ENCODE measurements around the gene METTL1. TPM values are rescaled to one million over a fixed set of nuclear protein-coding genes. Genes with fewer than 3 reads are reported as not detected.
A peak's percentile ranks its signal among the peaks of the same experiment; 100 is the strongest.

METTL1 gene
- total RNA-seq, 1 donor, result 10.5 TPM

- DNase-seq (ENCODE audit: low read depth), result no peak
- TF ChIP-seq, protein P1, sequence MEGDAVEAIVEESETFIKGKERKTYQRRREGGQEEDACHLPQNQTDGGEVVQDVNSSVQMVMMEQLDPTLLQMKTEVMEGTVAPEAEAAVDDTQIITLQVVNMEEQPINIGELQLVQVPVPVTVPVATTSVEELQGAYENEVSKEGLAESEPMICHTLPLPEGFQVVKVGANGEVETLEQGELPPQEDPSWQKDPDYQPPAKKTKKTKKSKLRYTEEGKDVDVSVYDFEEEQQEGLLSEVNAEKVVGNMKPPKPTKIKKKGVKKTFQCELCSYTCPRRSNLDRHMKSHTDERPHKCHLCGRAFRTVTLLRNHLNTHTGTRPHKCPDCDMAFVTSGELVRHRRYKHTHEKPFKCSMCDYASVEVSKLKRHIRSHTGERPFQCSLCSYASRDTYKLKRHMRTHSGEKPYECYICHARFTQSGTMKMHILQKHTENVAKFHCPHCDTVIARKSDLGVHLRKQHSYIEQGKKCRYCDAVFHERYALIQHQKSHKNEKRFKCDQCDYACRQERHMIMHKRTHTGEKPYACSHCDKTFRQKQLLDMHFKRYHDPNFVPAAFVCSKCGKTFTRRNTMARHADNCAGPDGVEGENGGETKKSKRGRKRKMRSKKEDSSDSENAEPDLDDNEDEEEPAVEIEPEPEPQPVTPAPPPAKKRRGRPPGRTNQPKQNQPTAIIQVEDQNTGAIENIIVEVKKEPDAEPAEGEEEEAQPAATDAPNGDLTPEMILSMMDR (IDR thresholded peaks at IDR 0.05; ENCODE audit: insufficient read depth, low read length), result no peak
- no peak overlapping the region for H3K4me3 ChIP-seq (ENCODE audit: low read depth, low read length)
Measured at GRCh38 chr12:57763881-57764661, 7.8 kb downstream of the METTL1 start.

- TF ChIP-seq, protein P1 (IDR thresholded peaks at IDR 0.05; ENCODE audit: insufficient read depth, low read length), result no peak
- no peak for DNase-seq (ENCODE audit: low read depth)
- H3K4me3 ChIP-seq (ENCODE audit: low read depth, low read length), result no peak overlapping the region
Measured at GRCh38 chr12:57762463-57762862, 9.4 kb downstream of the METTL1 start.

DNA sequence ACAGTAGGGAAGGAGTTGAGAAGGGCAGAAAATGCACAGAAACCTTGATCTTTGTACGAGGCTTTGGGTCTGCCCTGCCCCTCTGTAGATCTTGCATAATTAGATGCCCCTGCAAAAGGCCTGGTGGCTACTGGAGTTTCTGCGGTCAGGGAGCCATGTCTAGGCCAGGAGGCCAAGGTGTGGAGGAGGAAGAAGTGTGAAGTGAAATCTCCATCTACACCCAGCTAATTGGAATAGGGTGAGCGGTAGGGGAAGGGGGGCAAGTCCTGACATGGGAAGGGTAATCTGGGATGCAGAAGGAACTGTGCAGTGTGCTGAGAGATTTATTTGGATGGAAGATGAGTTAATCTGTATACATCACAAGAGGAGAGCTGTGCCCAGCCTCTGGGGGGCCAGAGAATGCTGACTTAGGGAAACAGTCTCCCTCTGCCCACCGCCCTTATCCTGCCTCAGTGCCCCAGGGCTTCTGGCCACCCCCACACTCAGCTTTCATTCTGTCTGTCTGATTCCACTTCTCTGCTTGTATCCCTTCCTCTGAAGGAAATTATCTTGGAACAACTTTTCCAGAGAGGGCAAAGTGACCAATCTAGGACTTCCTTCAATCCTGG, 10.4 kb downstream of the METTL1 start:
- H3K4me3 ChIP-seq (ENCODE audit: low read depth, low read length), result no peak overlapping the region
- no peak for DNase-seq (ENCODE audit: low read depth)
- TF ChIP-seq, protein P1 (IDR thresholded peaks at IDR 0.05; ENCODE audit: insufficient read depth, low read length), result no peak

DNA sequence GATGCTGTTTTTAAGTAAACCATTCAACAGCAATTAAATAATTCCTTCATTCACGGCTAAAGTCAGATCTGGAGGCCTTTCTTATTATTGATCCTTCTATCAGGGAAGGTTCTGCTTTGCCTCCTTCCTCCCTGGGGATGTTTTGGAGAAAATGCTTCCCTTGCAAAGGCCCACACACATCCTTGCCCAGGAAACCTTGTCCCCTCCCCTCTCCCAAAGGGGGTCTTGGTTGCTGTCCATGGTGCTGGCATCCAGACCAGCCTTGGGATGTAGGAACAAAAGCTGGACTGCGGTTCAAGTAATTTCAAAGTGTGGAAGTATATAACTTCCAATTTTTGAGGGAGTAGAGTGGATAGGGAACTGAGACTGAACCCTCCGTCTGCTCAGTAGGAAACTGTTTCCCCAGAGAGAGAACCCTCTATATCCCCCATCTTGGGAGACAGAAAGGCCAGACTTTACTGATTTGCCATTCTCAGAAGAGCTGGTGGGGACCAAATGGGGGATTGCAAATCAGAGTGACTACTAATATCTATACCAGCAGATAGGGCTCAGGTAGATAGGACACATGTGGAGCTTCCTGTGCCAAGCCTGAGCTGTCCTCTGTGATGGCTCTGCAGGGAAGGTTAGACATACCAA, 11.4 kb downstream of the METTL1 start:
- no peak for DNase-seq (ENCODE audit: low read depth)
- H3K4me3 ChIP-seq (ENCODE audit: low read depth, low read length), result no peak overlapping the region
- TF ChIP-seq, protein P1 (IDR thresholded peaks at IDR 0.05; ENCODE audit: insufficient read depth, low read length), result no peak

GRCh38 chr12:57759360-57759980, 12.4 kb downstream of the METTL1 start:
- H3K4me3 ChIP-seq (ENCODE audit: low read depth, low read length), result no peak overlapping the region
- TF ChIP-seq, protein P1 (IDR thresholded peaks at IDR 0.05; ENCODE audit: insufficient read depth, low read length), result peak; percentile 50
- DNase-seq (ENCODE audit: low read depth), result no peak

DNA sequence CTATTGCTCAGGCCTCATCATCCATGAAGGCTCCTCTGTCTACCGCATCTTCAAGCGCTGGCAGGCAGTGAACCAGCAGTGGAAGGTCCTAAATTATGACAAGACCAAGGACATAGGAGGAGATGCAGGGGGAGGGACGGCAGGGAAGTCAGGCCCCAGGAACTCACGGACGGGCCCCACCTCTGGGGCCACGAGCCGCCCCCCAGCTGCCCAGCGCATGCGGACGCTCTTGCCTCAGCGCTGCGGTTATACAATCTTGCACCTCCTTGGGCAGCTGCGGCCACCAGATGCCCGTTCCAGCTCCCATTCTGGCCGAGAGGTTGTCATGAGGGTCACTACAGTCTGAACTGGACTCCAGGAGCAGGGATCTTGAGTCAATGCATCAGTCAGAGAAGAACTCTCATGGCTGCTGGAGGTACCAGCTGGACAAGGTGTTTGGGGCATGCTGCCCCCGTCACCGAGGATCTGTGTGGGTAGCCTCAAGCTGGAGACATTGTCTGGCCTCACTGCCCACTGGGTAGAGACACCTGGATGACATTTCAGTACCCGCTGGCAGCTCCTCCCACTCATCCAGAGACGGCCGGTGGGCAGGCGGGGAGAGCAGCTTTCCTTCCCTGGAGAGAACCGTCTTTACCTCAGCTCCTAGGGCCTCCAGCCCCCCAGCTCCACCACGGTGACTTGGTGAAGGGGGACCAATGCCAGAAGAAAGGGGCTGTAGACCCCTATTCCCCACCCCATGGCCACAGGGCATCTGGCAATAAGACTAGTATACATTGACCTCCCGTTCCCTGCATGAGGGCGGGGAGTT, 13.1 kb downstream of the METTL1 start:
- DNase-seq (ENCODE audit: low read depth), result no peak
- TF ChIP-seq, protein P1 (IDR thresholded peaks at IDR 0.05; ENCODE audit: insufficient read depth, low read length), result no peak
- no peak overlapping the region for H3K4me3 ChIP-seq (ENCODE audit: low read depth, low read length)
